ENCODE data around the gene MIEF1.
"Not testable (repeated sequence)": the region's sequence is repeated elsewhere in the genome, so short reads cannot be mapped to it uniquely, and the experiment has no call there.

The MIEF1 gene

DNA sequence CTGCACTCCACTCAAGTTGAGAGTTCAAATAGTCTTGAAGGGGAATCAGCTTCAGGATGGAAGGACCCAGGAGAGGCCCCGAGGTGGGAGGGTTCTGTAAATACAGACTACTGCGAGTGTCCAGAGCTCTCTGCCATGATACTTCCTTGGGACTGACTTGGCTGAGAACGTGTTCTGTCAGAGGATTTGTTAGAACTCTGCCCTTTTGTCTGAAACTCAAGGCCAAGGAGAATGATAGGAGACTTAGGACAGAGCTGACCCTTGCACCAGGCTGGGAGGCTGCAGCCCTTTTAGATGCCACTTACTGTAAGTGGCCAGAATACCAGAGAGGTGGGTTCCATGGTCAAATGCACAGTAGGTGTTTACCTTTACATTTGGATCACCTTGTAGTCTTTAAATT lies 15.4 kb downstream of the MIEF1 start:
- no peak for DNase-seq

GRCh38 chr22:39518144-39518786 lies 16.2 kb downstream of the MIEF1 start:
- no peak for DNase-seq

- no peak for DNase-seq
Measured at GRCh38 chr22:39518996-39519680, 17.0 kb downstream of the MIEF1 start.

GRCh38 chr22:39519681-39520225 lies 17.7 kb downstream of the MIEF1 start:
- peak; percentile 73 for DNase-seq

DNA sequence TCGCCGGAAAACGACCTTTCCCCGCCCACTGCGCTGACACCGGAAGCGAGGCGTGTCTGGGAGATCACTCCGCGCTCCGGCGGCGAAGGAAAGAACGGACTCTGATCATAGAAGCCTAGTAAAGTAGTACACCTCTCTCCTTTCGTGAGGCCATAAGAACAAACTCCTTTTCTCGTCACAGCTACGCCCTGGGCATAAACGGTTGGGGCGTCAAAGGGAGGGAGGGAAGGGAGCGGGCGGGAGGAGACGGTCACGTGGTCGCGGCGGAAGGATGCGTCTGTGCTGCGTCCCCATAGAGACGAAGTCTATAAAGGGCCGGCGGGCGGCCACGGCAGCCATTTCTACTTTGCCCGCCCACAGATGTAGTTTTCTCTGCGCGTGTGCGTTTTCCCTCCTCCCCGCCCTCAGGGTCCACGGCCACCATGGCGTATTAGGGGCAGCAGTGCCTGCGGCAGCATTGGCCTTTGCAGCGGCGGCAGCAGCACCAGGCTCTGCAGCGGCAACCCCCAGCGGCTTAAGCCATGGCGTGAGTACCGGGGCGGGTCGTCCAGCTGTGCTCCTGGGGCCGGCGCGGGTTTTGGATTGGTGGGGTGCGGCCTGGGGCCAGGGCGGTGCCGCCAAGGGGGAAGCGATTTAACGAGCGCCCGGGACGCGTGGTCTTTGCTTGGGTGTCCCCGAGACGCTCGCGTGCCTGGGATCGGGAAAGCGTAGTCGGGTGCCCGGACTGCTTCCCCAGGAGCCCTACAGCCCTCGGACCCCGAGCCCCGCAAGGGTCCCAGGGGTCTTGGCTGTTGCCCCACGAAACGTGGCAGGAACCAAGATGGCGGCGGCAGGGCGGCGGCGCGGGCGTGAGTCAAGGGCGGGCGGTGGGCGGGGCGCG lies 18.4 kb downstream of the MIEF1 start, which contains the start of gene ATF4:
Gene ATF4, plus strand, starts transcription at position 337 of the 880 bp plus-strand sequence. CDS start 884 bp downstream, outside the sequence.
- no peak for DNase-seq

DNA sequence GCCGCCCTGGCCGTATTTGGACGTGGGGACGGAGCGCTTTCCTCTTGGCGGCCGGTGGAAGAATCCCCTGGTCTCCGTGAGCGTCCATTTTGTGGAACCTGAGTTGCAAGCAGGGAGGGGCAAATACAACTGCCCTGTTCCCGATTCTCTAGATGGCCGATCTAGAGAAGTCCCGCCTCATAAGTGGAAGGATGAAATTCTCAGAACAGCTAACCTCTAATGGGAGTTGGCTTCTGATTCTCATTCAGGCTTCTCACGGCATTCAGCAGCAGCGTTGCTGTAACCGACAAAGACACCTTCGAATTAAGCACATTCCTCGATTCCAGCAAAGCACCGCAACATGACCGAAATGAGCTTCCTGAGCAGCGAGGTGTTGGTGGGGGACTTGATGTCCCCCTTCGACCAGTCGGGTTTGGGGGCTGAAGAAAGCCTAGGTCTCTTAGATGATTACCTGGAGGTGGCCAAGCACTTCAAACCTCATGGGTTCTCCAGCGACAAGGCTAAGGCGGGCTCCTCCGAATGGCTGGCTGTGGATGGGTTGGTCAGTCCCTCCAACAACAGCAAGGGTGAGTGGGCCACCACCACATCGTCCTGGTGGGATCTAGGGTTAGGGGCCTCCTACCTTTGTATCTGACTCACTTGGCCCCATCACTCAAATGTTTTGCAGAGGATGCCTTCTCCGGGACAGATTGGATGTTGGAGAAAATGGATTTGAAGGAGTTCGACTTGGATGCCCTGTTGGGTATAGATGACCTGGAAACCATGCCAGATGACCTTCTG lies 19.2 kb downstream of the MIEF1 start:
- not testable (repeated sequence) for DNase-seq

GRCh38 chr22:39522091-39522490 lies 20.0 kb downstream of the MIEF1 start:
- not testable (repeated sequence) for DNase-seq

GRCh38 chr22:39522567-39523300 lies 20.6 kb downstream of the MIEF1 start:
- no peak for DNase-seq

DNA sequence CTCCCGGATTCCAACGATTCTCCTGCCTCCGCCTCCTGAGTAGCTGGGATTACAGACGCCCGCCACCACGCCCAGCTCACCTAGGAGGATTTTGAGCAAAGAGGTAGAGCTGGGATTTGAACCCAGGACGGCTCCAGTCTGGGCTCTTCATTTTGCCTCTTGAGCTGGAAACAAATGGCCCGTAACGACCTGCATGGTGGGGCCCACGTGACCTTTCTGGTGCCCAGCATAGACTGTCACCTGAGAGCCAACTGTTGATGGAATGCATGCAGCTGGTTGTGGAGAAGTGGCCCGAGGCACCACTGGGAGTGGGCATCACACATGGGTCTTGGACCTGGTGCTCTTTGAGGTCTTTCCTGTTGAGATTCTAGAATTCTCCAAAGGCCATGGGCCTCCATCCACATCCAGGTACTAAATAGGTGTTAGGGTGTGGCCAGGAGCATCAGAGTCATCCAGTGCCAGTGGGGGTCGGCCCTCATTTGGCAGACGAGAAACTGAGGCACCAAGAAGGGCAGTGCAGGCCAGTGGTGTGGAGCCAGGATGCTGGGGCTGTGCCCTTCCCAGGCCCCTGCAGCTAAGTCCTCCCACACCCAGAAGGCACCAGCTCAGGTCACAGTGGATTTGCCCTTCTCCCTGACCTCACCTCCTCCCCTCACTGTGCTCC lies 22.1 kb downstream of the MIEF1 start:
- DNase-seq, result no peak

DNA sequence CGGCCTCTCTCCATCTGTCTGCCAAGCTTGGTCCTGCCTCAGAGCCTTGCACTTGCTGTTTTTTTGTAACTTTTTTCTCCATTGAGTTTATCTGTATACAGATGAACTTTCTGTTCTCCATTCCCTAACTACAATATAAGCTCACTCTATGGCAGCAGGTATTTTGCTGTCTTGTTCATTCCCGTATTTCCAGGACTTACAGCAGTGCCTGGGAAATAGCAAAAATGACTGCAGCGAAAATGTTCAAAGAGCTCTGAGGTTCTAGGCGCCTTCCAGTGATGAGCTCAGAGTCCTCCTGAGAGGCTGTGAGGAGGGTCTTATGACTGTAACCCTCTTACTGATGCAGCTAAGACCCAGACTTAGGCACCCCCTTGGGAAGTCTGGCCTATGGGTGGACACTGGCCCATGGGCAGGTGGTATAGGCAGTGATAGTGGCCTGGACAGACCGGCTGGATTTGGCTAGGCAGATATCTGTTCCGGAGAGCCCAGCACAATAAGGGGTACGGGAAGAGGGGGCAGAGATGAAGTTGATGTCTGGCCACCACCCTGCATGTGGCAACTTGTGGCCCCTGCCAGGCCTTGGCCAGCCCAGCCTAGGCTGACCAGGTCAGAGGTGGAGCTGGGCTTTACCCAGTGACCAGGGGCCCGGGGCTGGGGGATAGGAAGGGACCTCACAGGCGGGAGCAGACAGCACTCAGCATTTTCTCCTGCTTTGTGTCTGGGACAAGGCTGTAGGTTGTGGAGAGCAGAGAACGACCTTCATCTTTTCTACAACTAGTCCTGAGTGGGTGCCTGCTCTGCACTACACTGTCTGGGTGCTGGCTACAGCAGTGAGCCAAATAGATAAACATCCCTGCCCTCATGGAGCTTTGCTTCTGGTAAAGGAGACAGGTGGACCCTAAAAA lies 22.9 kb downstream of the MIEF1 start:
- DNase-seq, result no peak

DNA sequence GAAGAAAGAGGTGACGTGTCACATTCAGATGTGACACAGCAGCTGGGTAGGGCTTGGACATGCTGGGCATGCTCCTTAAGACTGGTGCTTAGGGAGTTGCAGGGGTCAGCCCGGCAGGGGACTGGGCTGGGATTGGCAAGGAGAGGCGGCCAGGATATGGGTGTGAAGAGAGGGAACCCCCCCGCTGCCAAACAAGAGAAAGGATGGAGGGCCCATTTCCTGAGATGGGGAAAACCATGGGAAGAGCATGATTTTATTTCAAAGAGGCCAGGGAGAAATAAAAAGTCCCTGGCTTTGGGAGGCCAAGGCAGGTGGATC lies 23.5 kb downstream of the MIEF1 start:
- DNase-seq, result no peak

DNA sequence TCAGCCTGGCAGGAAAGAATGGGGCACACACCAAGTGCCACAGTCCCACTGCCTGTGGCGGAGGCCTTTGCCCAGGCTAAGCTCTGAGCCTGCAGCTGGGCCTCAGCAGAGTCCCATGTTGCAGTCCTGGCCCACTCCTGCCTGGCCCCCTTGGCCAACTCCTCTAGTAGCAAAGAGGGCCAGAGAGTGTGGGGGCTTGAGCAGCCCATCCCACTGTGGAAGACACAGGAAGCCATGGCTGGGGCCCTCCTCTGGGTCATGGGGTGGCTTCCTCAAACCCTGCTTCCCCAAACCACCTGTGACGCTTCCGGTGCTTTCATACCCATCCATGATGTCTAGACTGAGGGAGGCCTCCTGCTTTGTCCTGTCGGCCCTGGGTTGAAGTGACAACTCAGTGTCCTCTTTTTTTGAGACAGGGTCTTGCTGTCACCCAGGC lies 24.7 kb downstream of the MIEF1 start:
- no peak for DNase-seq

DNA sequence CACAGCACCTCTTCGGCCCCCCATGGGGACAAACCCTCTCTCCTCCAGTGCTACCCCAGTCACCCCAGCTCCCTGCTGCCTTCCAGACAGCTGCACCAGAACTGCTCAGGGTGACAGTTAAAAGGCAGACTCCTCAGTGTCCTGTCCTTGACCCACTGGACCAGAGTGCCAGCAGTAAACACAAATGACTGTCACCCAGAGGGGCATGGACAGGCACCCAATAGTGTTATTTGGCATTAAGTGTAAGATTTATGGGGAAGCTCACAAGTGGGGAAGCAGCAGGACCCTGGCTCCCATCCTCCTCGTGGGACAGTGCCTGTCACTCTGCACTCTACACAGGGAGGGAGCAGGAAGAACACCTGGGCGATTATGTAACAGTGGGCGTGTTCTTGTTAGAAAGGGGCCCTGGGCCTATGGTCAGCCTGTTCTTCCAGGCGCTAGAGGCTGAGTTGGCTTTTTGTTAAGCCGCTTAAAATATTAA lies 25.4 kb downstream of the MIEF1 start:
- no peak for DNase-seq

- DNase-seq, result no peak
Measured at GRCh38 chr22:39528080-39528661, 26.1 kb downstream of the MIEF1 start.

- no peak for DNase-seq
Measured at GRCh38 chr22:39528681-39529486, 26.8 kb downstream of the MIEF1 start.

GRCh38 chr22:39529487-39529851 lies 27.4 kb downstream of the MIEF1 start:
- DNase-seq, result no peak

- DNase-seq, result no peak
Measured at GRCh38 chr22:39530116-39530515, 28.0 kb downstream of the MIEF1 start.

- no peak for DNase-seq
Measured at GRCh38 chr22:39530692-39531331, 28.7 kb downstream of the MIEF1 start.

Measured in NCI-H187 treated with DMSO at 0.1 percent for 48 hours (cell line).